HEK293T (cell line): ENCODE data around the gene TEAD1.

Experiments
- CTCF ChIA-PET: fragments of 350-600 bp; formaldehyde crosslinking; extraction: SDS; loops from one replicate; lab custom pipeline; 2021; ENCODE audit warnings: antibody characterized with exemption, inconsistent platforms; lab: Yijun Ruan, JAX
- POLR2A ChIA-PET: fragments of 350-600 bp; formaldehyde crosslinking; extraction: SDS; loops from one replicate; lab custom pipeline; 2020; ENCODE audit warnings: antibody characterized with exemption, inconsistent platforms; lab: Yijun Ruan, JAX
- DNase-seq: peaks from one replicate; pipeline ENCODE4 v3.0.0; 2012; ENCODE audit warnings: mixed read lengths; ENCODE audit errors: extremely low spot score
- ARNT ChIP-seq: fragments of 450-650 bp; IDR thresholded peaks from 2 replicates; pipeline ENCODE4 v1.6.1; 2017; ENCODE audit warnings: mild to moderate bottlenecking
- BHLHE40 ChIP-seq: fragments of 450-650 bp; IDR thresholded peaks from 2 replicates; pipeline ENCODE4 v1.6.1; 2016; ENCODE audit warnings: mild to moderate bottlenecking, moderate library complexity, borderline replicate concordance
- CTBP1 ChIP-seq: fragments of 450-650 bp; IDR thresholded peaks from 2 replicates; pipeline ENCODE4 v1.6.1; 2016; ENCODE audit warnings: borderline replicate concordance
- ELF4 ChIP-seq: fragments of 450-650 bp; IDR thresholded peaks from 2 replicates; pipeline ENCODE4 v1.6.1; 2017; ENCODE audit warnings: antibody characterized with exemption
- FOXA1 ChIP-seq: fragments of 450-650 bp; IDR thresholded peaks from 2 replicates; pipeline ENCODE4 v1.6.1; 2016; ENCODE audit warnings: mild to moderate bottlenecking
- FOXM1 ChIP-seq: fragments of 450-650 bp; IDR thresholded peaks from 2 replicates; pipeline ENCODE4 v1.6.1; 2017; ENCODE audit warnings: mild to moderate bottlenecking, borderline replicate concordance
- SP1 ChIP-seq: fragments of 450-650 bp; IDR thresholded peaks from 2 replicates; pipeline ENCODE4 v1.6.1; 2017
- SUZ12 ChIP-seq: fragments of 450-650 bp; IDR thresholded peaks from 2 replicates; pipeline ENCODE4 v1.6.1; 2016; ENCODE audit warnings: mild to moderate bottlenecking

Gene TEAD1

GRCh38 chr11:12991426-12991825 is 317.2 kb downstream of the TEAD1 start:
- no peak for DNase-seq
- TF ChIP-seq CTBP1 (no peak), SUZ12 (no peak), SP1 (no peak), FOXM1 (no peak), ELF4 (no peak), ARNT (no peak), BHLHE40 (no peak), FOXA1 (no peak)
- POLR2A ChIA-PET, result no interaction called here
- CTCF ChIA-PET, result interaction anchor here (1.0 kb wide), 1 partner anchor 26 kb away, joined by 3 read pairs; no protein-coding TSS in a partner anchor

- POLR2A ChIA-PET, result no interaction called here
- CTCF ChIA-PET, result no interaction called here
- no peak for DNase-seq
- TF ChIP-seq BHLHE40 (no peak), FOXA1 (no peak)
Observed at GRCh38 chr11:12993626-12994025, 319.4 kb downstream of the TEAD1 start.
